Measurements from ENCODE around the gene C1GALT1. TPM values are rescaled to one million over a fixed set of nuclear protein-coding genes. Genes with fewer than 3 reads are reported as not detected.

C1GALT1 gene
- polyA plus RNA-seq, 3 donors = 12.5 to 47.7 (median 45.1) TPM

- DNase-seq = no peak
- Mint-ChIP-seq H3K4me3 (no peak overlapping the region), H3K4me1 (peaks cover 39% of the 10 kb centered on the region), H3K36me3 (no peaks in the 10 kb centered on the region), H3K27me3 (ENCODE audit: low read depth in 3 of 3) (no peaks in the 10 kb centered on the region), H3K9me3 (no peaks in the 10 kb centered on the region), H3K27ac (no peak overlapping the region)
- Histone ChIP-seq H3K27me3 (ENCODE audit: control insufficient read depth in 2 of 2, insufficient read depth in 2 of 2, low read length in 2 of 2) (no peaks in the 10 kb centered on the region), H3K4me2 (replicated peaks; ENCODE audit: extremely low read depth, low read length, poor library complexity, severe bottlenecking) (peak overlapping the region; percentile 95), H3K4me3 (replicated peaks in 1 of 3; ENCODE audit: low read depth in 2 of 3, low read length in 3 of 3) (no peak overlapping the region), H3K27ac (ENCODE audit: low read depth in 1 of 2, low read length in 2 of 2) (no peak overlapping the region), H4K20me1 (ENCODE audit: insufficient read depth, low read length) (peaks cover 55% of the 10 kb centered on the region), H3K9me3 (replicated peaks in 1 of 2; ENCODE audit: control insufficient read depth in 1 of 2, insufficient read depth in 1 of 2, low read length in 2 of 2) (no peaks in the 10 kb centered on the region), H3K9ac (ENCODE audit: insufficient read depth, low read length, poor library complexity, severe bottlenecking) (no peak overlapping the region), H3K36me3 (replicated peaks in 1 of 2; ENCODE audit: control insufficient read depth in 1 of 2, insufficient read depth in 2 of 2, low read length in 2 of 2) (peaks cover 5 to 8% of the 10 kb centered on the region in 2 donors), H3K79me2 (ENCODE audit: insufficient read depth, low read length) (peaks cover 78% of the 10 kb centered on the region), H2AFZ (ENCODE audit: insufficient read depth, low read depth, low read length, poor library complexity, severe bottlenecking) (no peak overlapping the region), H3K4me1 (ENCODE audit: control insufficient read depth in 1 of 2, insufficient read depth in 2 of 2, low read length in 2 of 2) (peaks cover 21 to 33% of the 10 kb centered on the region in 2 donors)
- intact Hi-C loops (cut with micrococcal nuclease) = loop anchor here in 1 of 2 donors (10.0 kb wide), 2 partner anchors 81 to 379 kb away; partner anchors contain the start of gene MIOS
- TF ChIP-seq CTCF (IDR thresholded peaks at IDR 0.05) = no peak
- 94% methylated on average over 4 of the region's 7 CpGs for WGBS (ENCODE audit: insufficient coverage)
These were observed 3.1 kb downstream of the C1GALT1 start for GRCh38 chr7:7185371-7185989.

GRCh38 chr7:7188091-7188490 is 5.7 kb downstream of the C1GALT1 start:
- no peak overlapping the region for H3K27ac Mint-ChIP-seq
- H3K79me2 ChIP-seq (ENCODE audit: insufficient read depth, low read length) = peaks cover 100% of the 10 kb centered on the region

More at GRCh38 chr7:7188091-7188490, 5.7 kb downstream of the C1GALT1 start:
- Mint-ChIP-seq H3K9me3 (peaks cover 0 to 7% (median 4%) of the 10 kb centered on the region in 7 donors), H3K27me3 (ENCODE audit: low read depth in 3 of 3) (no peaks in the 10 kb centered on the region), H3K36me3 (peaks cover 3 to 11% of the 10 kb centered on the region in 2 donors), H3K4me1 (peaks cover 29% of the 10 kb centered on the region), H3K4me3 (no peak overlapping the region)
- Histone ChIP-seq H2AFZ (ENCODE audit: insufficient read depth, low read depth, low read length, poor library complexity, severe bottlenecking) (no peak overlapping the region), H3K36me3 (replicated peaks in 1 of 2; ENCODE audit: control insufficient read depth in 1 of 2, insufficient read depth in 2 of 2, low read length in 2 of 2) (peaks cover 8 to 12% of the 10 kb centered on the region in 2 donors), H3K27ac (ENCODE audit: low read depth in 1 of 2, low read length in 2 of 2) (no peak overlapping the region), H3K4me2 (replicated peaks; ENCODE audit: extremely low read depth, low read length, poor library complexity, severe bottlenecking) (no peak overlapping the region), H3K4me3 (replicated peaks in 1 of 3; ENCODE audit: low read depth in 2 of 3, low read length in 3 of 3) (no peak overlapping the region), H3K9me3 (replicated peaks in 1 of 2; ENCODE audit: control insufficient read depth in 1 of 2, insufficient read depth in 1 of 2, low read length in 2 of 2) (no peaks in the 10 kb centered on the region), H3K4me1 (ENCODE audit: control insufficient read depth in 1 of 2, insufficient read depth in 2 of 2, low read length in 2 of 2) (peaks cover 10 to 20% of the 10 kb centered on the region in 2 donors), H4K20me1 (ENCODE audit: insufficient read depth, low read length) (peaks cover 66% of the 10 kb centered on the region), H3K27me3 (ENCODE audit: control insufficient read depth in 2 of 2, insufficient read depth in 2 of 2, low read length in 2 of 2) (no peaks in the 10 kb centered on the region), H3K9ac (ENCODE audit: insufficient read depth, low read length, poor library complexity, severe bottlenecking) (no peak overlapping the region)
- no peak for DNase-seq
- TF ChIP-seq CTCF (IDR thresholded peaks at IDR 0.05) = no peak
- intact Hi-C loops (cut with micrococcal nuclease) = loop anchor here in 1 of 2 donors (10.0 kb wide), 2 partner anchors 83 to 377 kb away; partner anchors contain the start of gene MIOS
